ENCODE results near the gene RPRD1B.

- TF ChIP-seq POLR2A (IDR thresholded peaks at IDR 0.05; ENCODE audit: low read depth, low read length) (no peak), POLR2AphosphoS5 (IDR thresholded peaks at IDR 0.05; ENCODE audit: low read depth, low read length) (no peak), TAF1 (IDR thresholded peaks at IDR 0.05; ENCODE audit: low read depth, low read length) (no peak), POU2F2 (IDR thresholded peaks at IDR 0.05; ENCODE audit: low read depth, low read length) (no peak), SPI1 (IDR thresholded peaks at IDR 0.05; ENCODE audit: low read depth, low read length) (peak; percentile 59), PAX5 (IDR thresholded peaks at IDR 0.05; ENCODE audit: insufficient read depth, low read length, severe bottlenecking) (no peak)
Observed at GRCh38 chr20:38060536-38060935, 27.0 kb downstream of the RPRD1B start.
